ENCODE results near the gene PIK3C2B. TPM values are rescaled to one million over a fixed set of nuclear protein-coding genes. Genes with fewer than 3 reads are reported as not detected.

Gene PIK3C2B
- total and polyA plus RNA-seq, 2 of the 8 experiments (the other 6 are each of a cell fraction or from before 2014, with no cell fraction given): 20.4 to 36.7 TPM

GRCh38 chr1:204513117-204513716 lies 18.6 kb upstream of the PIK3C2B start:
- DNase-seq (ENCODE audit: low read depth in 1 of 2, low spot score in 2 of 2) (no peak), FAIRE-seq (no peak)
- H4K8ac ChIP-seq (ENCODE audit: extremely low read depth, insufficient read depth, low read length): no peak overlapping the region
- H3K36me3 ChIP-seq (ENCODE audit: control insufficient read depth in 2 of 4, insufficient read depth in 4 of 4, low read length in 3 of 4): peaks cover 0 to 2% (median 0%) of the 10 kb centered on the region in 4 experiments; a peak in 1 of 8 replicates
- peaks cover 2% of the 10 kb centered on the region for H3K23me2 ChIP-seq (ENCODE audit: low read depth, low read length)
- no peak overlapping the region for H3K9ac ChIP-seq (replicated peaks in 1 of 4; ENCODE audit: extremely low read depth in 1 of 4, low read depth in 3 of 4, low read length in 3 of 4)
- ChIA-PET POLR2A (ENCODE audit: partially characterized antibody) (interaction anchor here (0.8 to 6.8 kb wide), 2 partner anchors 14 to 50 kb away, joined by 3 to 54 read pairs; no protein-coding TSS in a partner anchor), CTCF (ENCODE audit: partially characterized antibody) (interaction anchor here (1.4 to 49.0 kb wide), 2 partner anchors 12 to 69 kb away, joined by 5 to 2124 read pairs; no protein-coding TSS in a partner anchor)
- no peak overlapping the region for H2AK5ac ChIP-seq (ENCODE audit: low read depth, low read length)
- peaks cover 4 to 17% of the 10 kb centered on the region in 2 experiments for H3K79me2 ChIP-seq (ENCODE audit: control insufficient read depth in 1 of 2, insufficient read depth in 2 of 2, low read length in 2 of 2)
- no peak overlapping the region for H2BK5ac ChIP-seq (ENCODE audit: low read depth, low read length)
- no peak overlapping the region for H3K23ac ChIP-seq (ENCODE audit: insufficient read length)
- no peak overlapping the region for H3K14ac ChIP-seq (ENCODE audit: insufficient read length)
- H3K9me3 ChIP-seq (ENCODE audit: insufficient read depth in 2 of 2, low read depth in 1 of 2, low read length in 1 of 2): no peaks in the 10 kb centered on the region
- H4K91ac ChIP-seq (replicated peaks; ENCODE audit: insufficient read length, low read length): no peak overlapping the region
- H3K27ac ChIP-seq (ENCODE audit: low read depth, low read length): no peak overlapping the region
- no peak overlapping the region for H2BK12ac ChIP-seq (ENCODE audit: low read depth, low read length)
- WGBS, 2 experiments (ENCODE audit: extremely low coverage in 1 of 2, insufficient coverage in 1 of 2, insufficient read length in 1 of 2, insufficient replicate concordance in 2 of 2, low coverage in 1 of 2, low lambda C conversion rate in 2 of 2, missing lambda C conversion rate in 1 of 2): 86% methylated on average over 15 of the region's 15 CpGs; no CpG with 5 or more reads in 1 of the 2 experiments
- H2BK15ac ChIP-seq (ENCODE audit: low read length): no peak overlapping the region
- H3K27me3 ChIP-seq (replicated peaks in 1 of 4; ENCODE audit: control insufficient read depth in 3 of 4, extremely low read depth in 1 of 4, insufficient read depth in 3 of 4, low read length in 3 of 4): no peaks in the 10 kb centered on the region
- H3K4me3 ChIP-seq (ENCODE audit: extremely low read depth in 1 of 4, insufficient read depth in 2 of 4, low read depth in 3 of 4, low read length in 4 of 4): no peak overlapping the region
- no peak overlapping the region for H4K5ac ChIP-seq (ENCODE audit: insufficient read length, low read depth, low read length)
- H2AFZ ChIP-seq (ENCODE audit: low read length): no peak overlapping the region
- no peaks in the 10 kb centered on the region for H4K20me1 ChIP-seq (replicated peaks in 1 of 2; ENCODE audit: control insufficient read depth in 1 of 2, insufficient read depth in 2 of 2, low read length in 2 of 2)
- no peak overlapping the region for H3K18ac ChIP-seq (ENCODE audit: extremely low read depth, low read length)
- peaks cover 2% of the 10 kb centered on the region; the same call in 1 of the 2 replicates for H3K79me1 ChIP-seq (ENCODE audit: low read depth, low read length)
- TF ChIP-seq GABPA (IDR thresholded peaks at IDR 0.05; ENCODE audit: borderline replicate concordance, insufficient read depth, low read length) (no peak), HDAC6 (IDR thresholded peaks at IDR 0.05; ENCODE audit: low read depth, low read length) (no peak), ZNF274 (IDR thresholded peaks at IDR 0.05; ENCODE audit: borderline replicate concordance, extremely low read depth, low read length) (no peak), TEAD4 (IDR thresholded peaks at IDR 0.05; ENCODE audit: low read depth, low read length) (no peak)
- no peak overlapping the region for H3K4me2 ChIP-seq (ENCODE audit: insufficient read depth in 1 of 2, low read depth in 2 of 2, low read length in 2 of 2)
- no peak overlapping the region for H3K56ac ChIP-seq (replicated peaks; ENCODE audit: insufficient read length, low read depth, low read length)
- H3K4me1 ChIP-seq (replicated peaks in 1 of 4; ENCODE audit: control insufficient read depth in 3 of 4, insufficient read depth in 4 of 4, low read length in 3 of 4): no peaks in the 10 kb centered on the region; a peak in 1 of 7 replicates
- no peak overlapping the region for H3K4ac ChIP-seq (replicated peaks; ENCODE audit: insufficient read length, low read depth, low read length)
- H2BK120ac ChIP-seq (replicated peaks; ENCODE audit: low read depth, low read length): no peak overlapping the region
- no peak overlapping the region for H2BK20ac ChIP-seq (ENCODE audit: low read length)
